ENCODE results near the gene TTLL12.

The TTLL12 gene

GRCh38 chr22:43228330-43228729 lies 41.4 kb upstream of the TTLL12 start:
- no peak overlapping the region for H3K27ac ChIP-seq (replicated peaks)
- peak in 1 of 2 experiments; percentile 55 for DNase-seq (ENCODE audit: low read depth in 1 of 2, low spot score in 1 of 2)
- TF ChIP-seq GABPA (IDR thresholded peaks at IDR 0.05; ENCODE audit: low read depth) (no peak), SPI1 (IDR thresholded peaks at IDR 0.05; ENCODE audit: borderline replicate concordance, low read depth) (no peak), POLR2AphosphoS5 (IDR thresholded peaks at IDR 0.05; ENCODE audit: low read depth) (no peak), REST (IDR thresholded peaks at IDR 0.05; ENCODE audit: insufficient replicate concordance, low read depth) (no peak)
- TF ChIP-seq, protein P1, sequence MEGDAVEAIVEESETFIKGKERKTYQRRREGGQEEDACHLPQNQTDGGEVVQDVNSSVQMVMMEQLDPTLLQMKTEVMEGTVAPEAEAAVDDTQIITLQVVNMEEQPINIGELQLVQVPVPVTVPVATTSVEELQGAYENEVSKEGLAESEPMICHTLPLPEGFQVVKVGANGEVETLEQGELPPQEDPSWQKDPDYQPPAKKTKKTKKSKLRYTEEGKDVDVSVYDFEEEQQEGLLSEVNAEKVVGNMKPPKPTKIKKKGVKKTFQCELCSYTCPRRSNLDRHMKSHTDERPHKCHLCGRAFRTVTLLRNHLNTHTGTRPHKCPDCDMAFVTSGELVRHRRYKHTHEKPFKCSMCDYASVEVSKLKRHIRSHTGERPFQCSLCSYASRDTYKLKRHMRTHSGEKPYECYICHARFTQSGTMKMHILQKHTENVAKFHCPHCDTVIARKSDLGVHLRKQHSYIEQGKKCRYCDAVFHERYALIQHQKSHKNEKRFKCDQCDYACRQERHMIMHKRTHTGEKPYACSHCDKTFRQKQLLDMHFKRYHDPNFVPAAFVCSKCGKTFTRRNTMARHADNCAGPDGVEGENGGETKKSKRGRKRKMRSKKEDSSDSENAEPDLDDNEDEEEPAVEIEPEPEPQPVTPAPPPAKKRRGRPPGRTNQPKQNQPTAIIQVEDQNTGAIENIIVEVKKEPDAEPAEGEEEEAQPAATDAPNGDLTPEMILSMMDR (IDR thresholded peaks at IDR 0.05; ENCODE audit: insufficient read depth, low read length), result peak; percentile 32
- H3K27me3 ChIP-seq (ENCODE audit: insufficient read depth, poor library complexity, severe bottlenecking), result no peaks in the 10 kb centered on the region
- H3K4me3 ChIP-seq (replicated peaks; ENCODE audit: insufficient read depth, low read length), result no peak overlapping the region

GRCh38 chr22:43227239-43227630 lies 40.3 kb upstream of the TTLL12 start:
- Histone ChIP-seq H3K4me3 (replicated peaks; ENCODE audit: insufficient read depth, low read length) (no peak overlapping the region), H3K27me3 (ENCODE audit: insufficient read depth, poor library complexity, severe bottlenecking) (no peaks in the 10 kb centered on the region), H3K27ac (replicated peaks) (no peak overlapping the region)
- DNase-seq (ENCODE audit: low read depth in 1 of 2, low spot score in 1 of 2), result no peak
- TF ChIP-seq REST (IDR thresholded peaks at IDR 0.05; ENCODE audit: insufficient replicate concordance, low read depth) (no peak), SPI1 (IDR thresholded peaks at IDR 0.05; ENCODE audit: borderline replicate concordance, low read depth) (no peak), GABPA (IDR thresholded peaks at IDR 0.05; ENCODE audit: low read depth) (no peak), POLR2AphosphoS5 (IDR thresholded peaks at IDR 0.05; ENCODE audit: low read depth) (no peak)
- TF ChIP-seq, protein P1 (IDR thresholded peaks at IDR 0.05; ENCODE audit: insufficient read depth, low read length), result no peak

DNA sequence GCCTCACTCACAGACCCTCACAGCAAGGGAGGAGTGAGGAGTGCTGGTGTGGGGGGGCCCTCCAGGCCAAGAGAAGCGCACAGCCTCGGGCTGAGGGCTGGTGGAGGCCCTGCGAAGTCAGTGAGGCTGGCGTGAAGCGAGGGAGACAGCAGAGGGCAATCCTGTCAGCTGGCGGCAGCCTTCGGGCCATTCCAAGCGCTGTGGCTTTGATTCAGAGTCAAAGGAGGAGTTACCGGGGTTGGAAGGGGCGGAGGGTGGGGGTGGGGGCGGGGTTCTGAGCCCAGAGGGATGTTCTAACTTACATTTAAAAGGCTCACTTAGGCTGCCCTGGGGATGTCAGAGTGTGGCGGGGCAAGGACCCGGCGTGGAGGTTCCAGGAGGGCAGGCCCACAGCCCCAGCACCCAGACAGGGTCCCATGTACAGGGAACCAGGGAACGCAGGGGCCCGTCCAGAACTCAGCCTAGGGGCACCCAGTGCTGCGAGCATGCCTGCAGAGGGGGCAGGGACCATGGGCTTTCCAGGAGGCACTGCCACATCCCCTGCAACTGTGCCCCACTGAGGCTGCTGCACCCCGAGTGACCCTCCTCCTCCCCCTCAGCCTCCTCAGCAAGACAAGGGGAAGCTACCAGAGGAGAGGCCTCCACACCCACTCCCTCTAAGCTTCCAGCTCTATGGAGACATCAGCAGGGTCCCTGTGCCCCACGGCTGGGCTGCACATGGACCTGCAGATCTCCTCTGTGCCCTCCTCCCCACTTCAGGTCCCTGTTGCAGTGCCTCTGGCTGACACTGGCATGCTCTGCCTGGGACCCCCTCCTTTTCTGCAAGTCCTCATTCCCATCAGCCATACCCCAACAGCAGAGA lies 39.7 kb upstream of the TTLL12 start:
- no peaks in the 10 kb centered on the region for H3K27me3 ChIP-seq (ENCODE audit: insufficient read depth, poor library complexity, severe bottlenecking)

More for the DNA sequence above, 39.7 kb upstream of the TTLL12 start:
- Histone ChIP-seq H3K27ac (replicated peaks) (no peak overlapping the region), H3K4me3 (replicated peaks; ENCODE audit: insufficient read depth, low read length) (no peak overlapping the region)
- no peak for DNase-seq (ENCODE audit: low read depth in 1 of 2, low spot score in 1 of 2)
- TF ChIP-seq, protein P1 (IDR thresholded peaks at IDR 0.05; ENCODE audit: insufficient read depth, low read length), result no peak
- TF ChIP-seq SPI1 (IDR thresholded peaks at IDR 0.05; ENCODE audit: borderline replicate concordance, low read depth) (no peak), REST (IDR thresholded peaks at IDR 0.05; ENCODE audit: insufficient replicate concordance, low read depth) (no peak), POLR2AphosphoS5 (IDR thresholded peaks at IDR 0.05; ENCODE audit: low read depth) (no peak), GABPA (IDR thresholded peaks at IDR 0.05; ENCODE audit: low read depth) (no peak)

Data from HL-60 (cell line).